Progenitor cell of endocrine pancreas (in vitro differentiated cells): ENCODE measurements around the gene RBM46. TPM values are rescaled to one million over a fixed set of nuclear protein-coding genes. Genes with fewer than 3 reads are reported as not detected.
A peak's percentile ranks its signal among the peaks of the same experiment; 100 is the strongest.
"Not testable (repeated sequence)": the region's sequence is repeated elsewhere in the genome, so short reads cannot be mapped to it uniquely, and the experiment has no call there.

Experiments
- DNase-seq: peaks from one replicate; pipeline ENCODE4 v3.0.0; 2021; ENCODE audit warnings: low spot score; ENCODE audit not compliant: unreplicated experiment
- H3K27ac Mint-ChIP-seq: 2 replicates; pipeline ENCODE4 v1.8.0; 2021; ENCODE audit warnings: mild to moderate bottlenecking, moderate library complexity, mixed read lengths
- H3K27me3 Mint-ChIP-seq: 2 replicates; pipeline ENCODE4 v1.8.0; 2021; ENCODE audit warnings: mixed read lengths
- H3K36me3 Mint-ChIP-seq: 2 replicates; pipeline ENCODE4 v1.8.0; 2022; ENCODE audit warnings: mixed read lengths; ENCODE audit not compliant: insufficient read depth
- H3K4me1 Mint-ChIP-seq: 2 replicates; pipeline ENCODE4 v1.8.0; 2021; ENCODE audit warnings: low read depth, mixed read lengths
- H3K4me3 Mint-ChIP-seq: 2 replicates; pipeline ENCODE4 v1.8.0; 2021; ENCODE audit warnings: low read depth, mild to moderate bottlenecking, moderate library complexity, mixed read lengths
- H3K9me3 Mint-ChIP-seq: 2 replicates; pipeline ENCODE4 v1.8.0; 2021; ENCODE audit warnings: low read depth, mixed read lengths
- CTCF ChIP-seq: fragments of 200-600 bp; sonication (generic); IDR thresholded peaks from one replicate; pipeline ENCODE4 v1.5.0; 2021; ENCODE audit warnings: antibody characterized with exemption, mild to moderate bottlenecking; ENCODE audit not compliant: unreplicated experiment
- total RNA-seq: library from RNA; stranded (reverse); gene quantifications from 2 replicates; pipeline ENCODE4 v1.2.1, GENCODE V29; 2021

RBM46 gene
- total RNA-seq, 1 donor from 2014 or later, result 0.98 TPM

GRCh38 chr4:154868414-154869194 lies 87.5 kb downstream of the RBM46 start:
- H3K9me3 Mint-ChIP-seq, result peaks cover 24% of the 10 kb centered on the region
- DNase-seq, result no peak
- H3K4me1 Mint-ChIP-seq, result peaks cover 8% of the 10 kb centered on the region
- no peak overlapping the region for H3K4me3 Mint-ChIP-seq
- peaks cover 3% of the 10 kb centered on the region for H3K36me3 Mint-ChIP-seq
- no peaks in the 10 kb centered on the region for H3K27me3 Mint-ChIP-seq
- H3K27ac Mint-ChIP-seq, result peak overlapping the region; percentile 34
- TF ChIP-seq CTCF, result no peak

GRCh38 chr4:154869301-154869700 lies 88.2 kb downstream of the RBM46 start:
- H3K27ac Mint-ChIP-seq, result no peak overlapping the region
- H3K9me3 Mint-ChIP-seq, result peaks cover 25% of the 10 kb centered on the region
- no peaks in the 10 kb centered on the region for H3K27me3 Mint-ChIP-seq
- H3K4me1 Mint-ChIP-seq, result peaks cover 8% of the 10 kb centered on the region
- H3K4me3 Mint-ChIP-seq, result no peak overlapping the region
- TF ChIP-seq CTCF, result no peak
- DNase-seq, result no peak
- peaks cover 5% of the 10 kb centered on the region for H3K36me3 Mint-ChIP-seq

GRCh38 chr4:154872198-154872597 lies 91.1 kb downstream of the RBM46 start:
- no peak overlapping the region for H3K27ac Mint-ChIP-seq
- H3K36me3 Mint-ChIP-seq, result peaks cover 5% of the 10 kb centered on the region
- peaks cover 10% of the 10 kb centered on the region for H3K4me1 Mint-ChIP-seq
- DNase-seq, result no peak
- no peaks in the 10 kb centered on the region for H3K27me3 Mint-ChIP-seq
- TF ChIP-seq CTCF, result no peak
- no peak overlapping the region for H3K4me3 Mint-ChIP-seq
- peaks cover 24% of the 10 kb centered on the region for H3K9me3 Mint-ChIP-seq

- not testable (repeated sequence) for H3K27ac Mint-ChIP-seq, H3K27me3 Mint-ChIP-seq, H3K4me3 Mint-ChIP-seq, H3K36me3 Mint-ChIP-seq, DNase-seq
- Mint-ChIP-seq H3K4me1 (peaks cover 13% of the 10 kb centered on the region), H3K9me3 (peaks cover 24% of the 10 kb centered on the region)
Measured at GRCh38 chr4:154874049-154874448, 93.0 kb downstream of the RBM46 start.

GRCh38 chr4:154877110-154877760 lies 96.2 kb downstream of the RBM46 start:
- H3K36me3 Mint-ChIP-seq, result peaks cover 5% of the 10 kb centered on the region
- no peak overlapping the region for H3K27ac Mint-ChIP-seq
- peaks cover 12% of the 10 kb centered on the region for H3K4me1 Mint-ChIP-seq
- DNase-seq, result no peak
- H3K27me3 Mint-ChIP-seq, result no peaks in the 10 kb centered on the region
- no peak overlapping the region for H3K4me3 Mint-ChIP-seq
- peaks cover 18% of the 10 kb centered on the region for H3K9me3 Mint-ChIP-seq
- TF ChIP-seq CTCF, result no peak

Other genes starting within 250 kb of the RBM46 start
- 96.3 and 102 TPM in 2 replicates for gene PLRG1, start 230.9 kb upstream of the RBM46 start, total RNA-seq
- gene FGB, start 218.3 kb upstream of the RBM46 start, total RNA-seq, result 37.7 and 63.3 TPM in 2 replicates
- 13.5 and 18.2 TPM in 2 replicates for gene FGA, start 190.5 kb upstream of the RBM46 start, total RNA-seq
- gene FGG, start 168.6 kb upstream of the RBM46 start, total RNA-seq, result 7.4 and 14.0 TPM in 2 replicates
- gene LRAT, start 37.3 kb upstream of the RBM46 start, total RNA-seq, result 22.6 and 23.3 TPM in 2 replicates